ENCODE data around the gene DKK1.
"Not testable (repeated sequence)": the region's sequence is repeated elsewhere in the genome, so short reads cannot be mapped to it uniquely, and the experiment has no call there.

DKK1 gene

DNA sequence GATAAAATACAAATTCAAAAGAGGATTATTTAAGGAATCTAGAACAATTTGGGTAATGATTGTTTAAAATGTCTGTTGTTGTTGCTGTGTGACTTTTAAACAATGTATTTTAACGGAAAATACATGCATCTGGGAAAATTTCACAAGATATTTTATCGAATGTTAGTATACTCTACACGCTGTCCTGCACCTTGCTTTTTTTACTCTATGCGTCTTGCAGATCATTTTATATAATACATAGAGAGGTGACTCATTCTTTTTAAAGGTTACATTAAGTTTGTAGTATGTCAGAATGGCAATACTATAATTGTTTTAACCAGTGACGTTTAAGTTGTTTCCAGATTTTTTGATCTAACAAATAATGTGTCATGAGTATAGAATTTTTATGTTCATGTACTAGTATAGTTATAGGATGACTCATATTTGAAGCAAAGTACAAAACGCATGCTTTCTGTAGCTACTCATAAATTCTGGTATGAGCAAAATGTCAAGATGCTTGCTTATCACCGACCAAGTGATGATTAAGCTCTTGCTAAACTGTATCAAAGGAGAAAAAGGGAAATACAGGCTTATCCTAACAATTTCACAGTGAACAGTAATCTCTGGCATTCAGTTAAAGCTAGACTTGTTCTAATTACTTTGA lies 4.9 kb downstream of the DKK1 start:
- no peak for DNase-seq

- DNase-seq, result no peak
Observed at GRCh38 chr10:52319926-52320325, 5.8 kb downstream of the DKK1 start.

- DNase-seq, result no peak
Observed at GRCh38 chr10:52322323-52322722, 8.2 kb downstream of the DKK1 start.

DNA sequence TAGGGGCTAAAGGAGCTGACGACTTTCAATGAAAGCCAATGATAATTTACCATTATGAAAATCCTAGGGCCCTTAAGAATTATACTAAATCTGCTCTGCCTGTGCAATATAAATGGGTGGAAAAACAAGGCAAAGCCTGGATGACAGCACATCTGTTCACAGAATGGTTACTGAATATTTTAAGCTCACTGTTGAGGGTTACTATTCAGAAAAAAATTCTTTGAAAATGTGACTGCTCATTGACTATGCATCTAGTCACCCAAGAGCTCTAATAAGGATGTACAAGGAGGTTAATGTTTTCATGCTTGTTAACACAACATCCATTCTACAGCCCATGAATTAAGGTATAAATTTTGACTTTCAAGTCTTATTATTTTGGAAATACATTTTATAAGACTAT lies 8.9 kb downstream of the DKK1 start:
- no peak for DNase-seq

DNA sequence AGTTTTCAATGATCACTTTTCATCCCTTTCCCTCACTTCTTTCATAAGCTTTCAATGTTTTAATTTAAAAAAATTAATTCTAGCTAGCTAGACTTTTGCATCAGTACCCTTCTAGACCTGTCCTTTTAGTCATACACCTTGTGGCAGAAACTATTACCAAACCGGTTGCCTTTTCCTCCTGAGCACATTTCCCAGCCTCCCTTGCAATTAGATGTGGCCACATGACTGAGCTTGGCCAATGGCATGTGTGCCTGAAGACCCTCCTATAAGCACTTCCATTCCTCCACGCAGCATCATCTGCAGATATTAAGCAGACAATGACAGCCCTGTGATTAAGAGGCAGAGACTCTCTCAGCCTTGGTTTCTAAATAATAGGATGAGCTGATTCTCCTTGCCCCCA lies 12.3 kb downstream of the DKK1 start:
- no peak for DNase-seq

- no peak for DNase-seq
Observed at GRCh38 chr10:52331638-52332364, 17.7 kb downstream of the DKK1 start.

GRCh38 chr10:52332815-52333214 lies 18.7 kb downstream of the DKK1 start:
- DNase-seq, result no peak

DNA sequence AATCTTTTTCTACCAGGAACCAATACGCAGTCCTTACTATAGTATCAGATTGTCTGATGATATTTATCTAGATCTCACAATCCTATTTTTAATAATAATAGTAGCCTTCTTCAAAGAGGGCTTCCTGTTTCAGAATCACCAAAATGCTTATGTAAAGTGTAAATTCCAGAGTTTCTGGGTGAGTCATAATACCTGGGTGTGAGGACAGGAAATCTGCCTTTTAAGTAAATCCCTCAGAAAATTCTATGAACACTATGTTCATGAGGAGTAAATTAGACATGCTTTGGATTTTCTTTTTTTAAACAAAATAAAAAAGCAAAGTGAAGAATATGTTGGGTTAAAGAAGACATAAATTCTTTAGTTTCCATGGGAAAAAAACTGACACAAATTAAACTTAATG lies 20.5 kb downstream of the DKK1 start:
- DNase-seq, result no peak

DNA sequence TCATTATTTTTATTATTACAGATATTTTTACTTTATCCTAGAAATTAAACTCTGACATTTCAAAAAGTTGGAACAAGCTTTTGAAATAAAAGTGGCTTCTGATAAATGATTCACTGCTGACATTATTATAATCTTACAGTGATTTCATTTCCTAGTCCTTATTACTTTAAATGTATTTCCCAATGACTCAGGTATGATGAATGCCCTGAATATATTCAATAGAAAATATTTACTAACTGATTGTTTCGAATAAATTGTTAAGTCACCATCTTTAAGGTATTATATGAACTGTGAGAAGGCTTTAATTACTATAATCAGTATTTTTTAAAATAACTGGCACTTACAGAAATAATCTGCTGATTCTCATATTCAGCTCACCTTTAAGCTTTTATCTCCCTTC lies 21.6 kb downstream of the DKK1 start:
- DNase-seq, result no peak

DNA sequence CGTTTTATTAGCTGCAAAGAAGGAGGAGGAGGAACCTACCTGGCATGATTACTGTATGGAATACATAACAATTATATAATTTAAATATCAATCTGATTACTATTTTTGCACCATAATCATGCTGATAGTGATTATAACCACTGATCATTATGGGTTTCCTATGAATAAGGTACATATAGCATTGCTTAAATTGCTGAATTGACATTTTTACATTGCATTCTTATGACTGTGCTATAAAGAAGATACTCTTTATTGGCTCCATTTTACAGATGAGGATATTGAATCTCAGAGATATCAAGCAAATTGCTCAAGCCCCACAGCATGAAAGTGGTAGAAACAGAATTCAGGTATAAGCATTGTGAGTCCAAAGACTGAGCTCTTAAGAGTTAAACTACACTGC lies 23.1 kb downstream of the DKK1 start:
- no peak for DNase-seq

DNA sequence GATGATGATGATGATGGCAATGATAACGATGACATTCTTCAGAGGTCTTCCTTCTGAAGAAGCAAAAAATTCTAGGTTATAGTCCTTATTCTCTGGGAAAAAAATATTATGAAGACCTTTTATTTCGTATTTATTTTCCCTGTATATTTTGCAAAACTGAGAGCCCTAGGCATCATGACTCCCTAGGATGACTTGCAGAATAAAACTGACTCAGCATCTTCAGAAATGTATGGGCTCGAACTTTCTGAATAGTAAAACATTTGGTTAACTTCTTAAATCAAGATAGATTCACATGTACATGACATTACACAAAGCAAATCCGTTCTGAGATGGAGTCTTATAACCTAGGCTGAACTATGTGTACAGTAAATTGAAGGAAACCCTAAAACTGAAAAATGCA lies 29.4 kb downstream of the DKK1 start:
- no peak for DNase-seq

DNA sequence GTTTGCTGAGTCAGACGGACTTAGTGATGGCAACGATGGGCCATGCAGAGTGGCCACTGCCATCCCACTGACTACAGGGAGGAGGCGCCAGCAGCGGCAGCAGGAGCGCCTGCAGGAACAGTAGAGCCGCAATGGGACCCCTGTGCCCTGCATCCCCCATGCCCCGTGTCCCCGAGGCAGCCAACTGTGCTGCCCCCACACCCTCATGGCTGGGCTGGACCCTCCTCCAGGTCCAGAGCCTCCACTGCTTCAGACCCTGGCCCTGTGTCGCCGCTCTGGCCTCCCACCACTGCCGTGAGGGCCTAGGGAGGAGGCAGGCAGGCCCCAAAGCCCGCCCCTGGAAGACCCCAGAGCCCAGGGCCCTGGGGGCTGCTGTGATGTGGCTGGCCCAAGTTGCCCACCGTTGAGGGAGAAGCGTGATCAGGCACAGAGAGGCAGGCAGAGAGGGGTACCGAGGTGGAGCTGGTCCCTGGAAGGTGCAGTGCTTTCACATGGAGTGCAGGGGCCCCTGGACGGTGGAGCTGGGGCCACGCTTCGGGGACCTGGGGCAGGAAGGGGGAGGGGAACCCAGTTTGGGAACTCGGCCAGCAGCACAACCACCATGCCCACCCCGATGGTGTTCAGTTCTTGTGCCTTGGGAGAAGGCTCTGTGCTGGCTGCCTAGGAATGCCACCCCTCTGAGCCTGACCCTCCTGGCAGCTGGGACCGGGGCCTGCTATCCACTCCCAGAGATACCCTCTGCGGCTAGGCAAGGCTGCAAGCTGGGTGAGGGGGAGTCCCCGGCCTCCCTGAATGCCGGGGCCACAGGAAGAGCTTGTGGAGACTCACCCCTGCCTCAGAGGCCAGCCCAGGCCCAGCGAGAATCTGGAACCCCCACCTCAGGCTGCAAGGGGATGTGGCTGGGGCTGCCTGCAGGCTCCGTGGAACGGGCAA lies 32.6 kb downstream of the DKK1 start:
- DNase-seq, result no peak

DNA sequence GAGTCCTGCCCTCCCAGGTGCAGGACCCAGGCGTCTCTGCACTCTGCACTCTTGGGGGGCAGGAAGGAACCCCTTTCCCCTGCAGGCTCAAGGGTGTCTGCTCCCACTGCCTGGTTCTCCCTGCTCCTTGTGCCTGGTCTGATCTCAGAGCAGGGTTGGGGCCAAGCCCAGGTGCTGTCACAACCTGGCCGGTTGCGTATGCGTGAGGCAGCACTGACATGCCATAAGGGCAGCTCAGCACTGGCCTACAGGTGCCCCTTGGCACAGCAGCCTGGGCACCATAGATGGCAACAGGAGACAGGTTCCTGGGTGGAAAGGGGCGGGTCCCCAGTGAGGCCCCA lies 33.2 kb downstream of the DKK1 start:
- DNase-seq, result no peak

DNA sequence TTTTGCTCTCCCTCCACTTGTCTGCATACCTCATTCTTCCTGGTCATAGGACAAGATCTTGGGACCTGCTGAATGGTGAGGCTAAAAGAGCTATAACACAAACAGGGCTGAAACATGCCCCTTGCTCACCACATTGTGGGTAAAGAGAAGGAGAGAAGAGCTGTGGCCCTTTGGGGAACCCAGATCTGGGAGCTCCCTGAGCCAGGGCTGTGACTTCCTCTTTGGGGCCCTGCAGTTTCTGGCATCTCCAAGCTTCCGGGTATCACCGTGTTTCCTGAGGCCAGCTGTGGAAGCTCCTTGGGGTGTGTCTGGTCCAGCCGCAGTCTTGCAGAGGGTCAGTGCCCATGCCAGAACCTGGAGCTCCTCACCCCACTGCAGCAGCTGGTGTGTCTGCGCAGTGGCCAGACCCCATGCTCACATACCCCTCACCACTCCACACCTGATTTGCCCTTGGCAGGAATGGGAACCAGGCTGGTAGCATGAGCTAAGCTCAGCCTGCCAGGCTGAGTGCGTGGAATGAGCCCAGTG lies 34.0 kb downstream of the DKK1 start:
- DNase-seq, result no peak

- DNase-seq, result no peak
Observed at GRCh38 chr10:52351914-52352330, 37.8 kb downstream of the DKK1 start.

DNA sequence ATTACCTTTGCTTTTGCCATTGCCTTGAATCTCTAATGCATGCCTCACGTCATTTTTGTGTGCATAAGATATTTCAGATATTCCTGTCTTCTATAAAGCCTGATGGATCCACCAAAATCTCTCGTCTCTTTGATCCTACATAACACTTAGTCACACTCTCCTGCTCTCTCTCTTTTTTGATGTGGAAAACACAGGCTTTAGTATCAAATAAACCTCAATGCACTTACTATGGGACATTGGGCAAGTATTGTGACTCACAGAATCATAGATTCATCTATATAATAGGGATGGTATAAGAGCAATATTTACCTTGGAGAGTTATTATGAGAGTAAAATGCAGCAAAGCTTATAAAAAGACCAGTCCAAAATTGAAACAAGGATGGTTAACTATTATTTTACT lies 39.1 kb downstream of the DKK1 start:
- no peak for DNase-seq

DNA sequence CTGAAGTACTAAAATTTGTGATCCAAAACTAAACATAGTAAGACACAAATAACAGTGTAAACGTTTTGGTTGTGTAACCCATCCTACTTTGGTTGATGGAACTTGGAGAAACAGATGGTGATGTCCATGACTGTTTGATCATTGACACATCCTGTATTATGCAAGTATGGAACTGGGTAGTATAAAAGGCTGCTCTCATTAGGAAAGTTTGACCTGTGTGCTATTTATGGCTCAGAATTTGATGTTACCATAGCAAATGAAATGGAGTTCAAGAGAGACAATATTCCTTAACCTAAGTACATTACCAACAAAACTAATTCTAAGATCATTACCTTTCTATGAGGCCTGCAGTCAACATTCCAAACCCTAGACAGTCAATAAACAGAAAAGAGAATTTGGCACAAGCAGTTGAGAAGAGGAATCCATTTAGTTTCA lies 39.9 kb downstream of the DKK1 start:
- no peak for DNase-seq

DNA sequence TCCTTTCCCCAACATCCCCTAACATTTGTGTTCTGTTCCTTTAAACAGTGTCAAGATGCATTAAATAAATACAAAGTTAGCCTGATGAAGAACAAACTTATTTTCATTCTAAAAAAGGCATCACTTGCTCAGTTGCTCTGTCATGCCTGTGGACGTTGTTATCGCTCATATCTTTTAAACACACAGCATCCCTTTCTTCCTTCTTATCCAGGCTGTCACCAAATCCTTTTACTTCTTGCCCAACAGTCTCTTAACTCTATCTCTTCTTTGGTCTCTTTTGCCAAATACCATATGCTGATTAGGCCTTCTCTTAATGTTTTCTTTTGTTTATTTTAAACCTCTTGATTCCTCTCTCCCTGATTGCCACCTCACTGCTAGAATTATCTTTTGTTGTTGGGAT lies 43.9 kb downstream of the DKK1 start:
- DNase-seq, result no peak

GRCh38 chr10:52359441-52359840 lies 45.4 kb downstream of the DKK1 start:
- no peak for DNase-seq

GRCh38 chr10:52365547-52366432 lies 51.7 kb downstream of the DKK1 start:
- not testable (repeated sequence) for DNase-seq
